HepG2 (cell line): Measurements from ENCODE around the gene KRTCAP3. TPM values are rescaled to one million over a fixed set of nuclear protein-coding genes. Genes with fewer than 3 reads are reported as not detected.
A peak's percentile ranks its signal among the peaks of the same experiment; 100 is the strongest.

Experiments used
- AKAP8 ChIP-seq: sonication (generic); formaldehyde crosslinking; IDR thresholded peaks from 2 replicates; pipeline ENCODE4 v1.5.1; 2020; ENCODE audit warnings: mild to moderate bottlenecking, missing genetic modification reagents
- EED ChIP-seq: sonication (generic); formaldehyde crosslinking; IDR thresholded peaks from 2 replicates; pipeline ENCODE4 v1.5.0; 2020; ENCODE audit warnings: mild to moderate bottlenecking, missing genetic modification reagents
- HNRNPH1 ChIP-seq: fragments of 200-400 bp; formaldehyde crosslinking; optimal IDR thresholded peaks from 2 replicates; pipeline ENCODE3; 2017; ENCODE audit warnings: mild to moderate bottlenecking, low read depth, low read length
- KDM5A ChIP-seq: fragments of 200-600 bp; sonication (generic); IDR thresholded peaks from 2 replicates; pipeline ENCODE4 v1.7.0; 2018; ENCODE audit warnings: antibody characterized with exemption, mild to moderate bottlenecking, low read length, borderline replicate concordance
- NFE2L1 ChIP-seq: sonication (generic); formaldehyde crosslinking; IDR thresholded peaks from 2 replicates; pipeline ENCODE4 v1.4.0; 2020; ENCODE audit warnings: missing genetic modification reagents, mild to moderate bottlenecking, borderline replicate concordance
- SP2 ChIP-seq: sonication (generic); formaldehyde crosslinking; IDR thresholded peaks from 2 replicates; pipeline ENCODE4 v1.5.1; 2020; ENCODE audit warnings: mild to moderate bottlenecking, missing genetic modification reagents
- ZNF264 ChIP-seq: sonication (generic); formaldehyde crosslinking; IDR thresholded peaks from 2 replicates; pipeline ENCODE4 v1.4.0; 2020; ENCODE audit warnings: missing genetic modification reagents
- ZNF333 ChIP-seq: sonication (generic); formaldehyde crosslinking; IDR thresholded peaks from 2 replicates; pipeline ENCODE4 v1.4.0; 2020; ENCODE audit warnings: mild to moderate bottlenecking, missing genetic modification reagents, borderline replicate concordance
- ZNF350 ChIP-seq: sonication (generic); formaldehyde crosslinking; IDR thresholded peaks from 2 replicates; pipeline ENCODE4 v1.4.0; 2020; ENCODE audit warnings: mild to moderate bottlenecking, low read depth, missing genetic modification reagents, borderline replicate concordance
- ZNF552 ChIP-seq: sonication (generic); formaldehyde crosslinking; IDR thresholded peaks from 2 replicates; pipeline ENCODE4 v1.9.0; 2022; ENCODE audit warnings: missing genetic modification reagents, mild to moderate bottlenecking, borderline replicate concordance
- ZNF577 ChIP-seq: sonication (generic); formaldehyde crosslinking; IDR thresholded peaks from 2 replicates; pipeline ENCODE4 v1.4.0; 2020; ENCODE audit warnings: mild to moderate bottlenecking, low read depth, missing genetic modification reagents, borderline replicate concordance
- ZNF761 ChIP-seq: sonication (generic); formaldehyde crosslinking; conservative IDR thresholded peaks from 2 replicates; pipeline ENCODE4 v1.4.0; 2020; ENCODE audit warnings: mild to moderate bottlenecking, missing genetic modification reagents
- ZSCAN29 ChIP-seq: sonication (generic); formaldehyde crosslinking; conservative IDR thresholded peaks from 2 replicates; pipeline ENCODE4 v1.4.0; 2020; ENCODE audit warnings: mild to moderate bottlenecking, missing genetic modification reagents
- polyA plus RNA-seq, 8 experiments: library from polyadenylated mRNA; depleted of rRNA in 3 of 8; stranded (reverse) in 7 of 8; unstranded in 1 of 8; fragments of >200 nt; fragmentation: Illumina TruSeq in 4 of 8; extraction: Trizol in 4 of 8; gene quantifications; 2 replicates each; pipeline versions ENCODE4 v1.2.1 to v1.2.3, GENCODE V29; 2011 to 2016; ENCODE audit warnings: low read depth in 4 of 8, missing spikeins in 1 of 8, mixed read lengths in 1 of 8; ENCODE audit not compliant: insufficient read depth in 1 of 8
- total RNA-seq, 5 experiments: library from RNA; depleted of rRNA; stranded (reverse); fragments of >200 nt; fragmentation: Illumina TruSeq; extraction: Trizol; gene quantifications; 2 replicates each; pipeline ENCODE4 v1.2.3, GENCODE V29; 2016; ENCODE audit warnings: low read depth in 1 of 5
- TF ChIP-seq, protein P1 (sequence below): sonication (generic); formaldehyde crosslinking; conservative IDR thresholded peaks from 2 replicates; pipeline ENCODE4 v1.8.0; 2022; ENCODE audit warnings: missing genetic modification reagents
- TF ChIP-seq, protein P2 (sequence below), 2 experiments: sonication (generic) in 1 of 2; formaldehyde crosslinking in 1 of 2; IDR thresholded peaks; 2 replicates each; pipeline versions ENCODE4 v1.5.1 to v1.6.1; 2011 to 2020; ENCODE audit warnings: borderline replicate concordance in 1 of 2, low read depth in 1 of 2, low read length in 1 of 2, mild to moderate bottlenecking in 1 of 2, missing genetic modification reagents in 1 of 2, moderate library complexity in 1 of 2
- TF ChIP-seq, protein P3 (sequence below): sonication (generic); formaldehyde crosslinking; IDR thresholded peaks from 2 replicates; pipeline ENCODE4 v1.5.0; 2020; ENCODE audit warnings: mild to moderate bottlenecking, missing genetic modification reagents, moderate library complexity
- TF ChIP-seq, protein P4 (sequence below): sonication (generic); formaldehyde crosslinking; conservative IDR thresholded peaks from 2 replicates; pipeline ENCODE4 v1.5.0; 2020; ENCODE audit warnings: missing genetic modification reagents
- TF ChIP-seq, protein P5 (sequence below): sonication (generic); formaldehyde crosslinking; IDR thresholded peaks from 2 replicates; pipeline ENCODE4 v1.5.0; 2020; ENCODE audit warnings: missing genetic modification reagents

KRTCAP3 gene
- total and polyA plus RNA-seq, 2 of the 13 experiments (the other 11 are each of a cell fraction or from before 2014, with no cell fraction given), result 2.1 to 4.5 TPM

DNA sequence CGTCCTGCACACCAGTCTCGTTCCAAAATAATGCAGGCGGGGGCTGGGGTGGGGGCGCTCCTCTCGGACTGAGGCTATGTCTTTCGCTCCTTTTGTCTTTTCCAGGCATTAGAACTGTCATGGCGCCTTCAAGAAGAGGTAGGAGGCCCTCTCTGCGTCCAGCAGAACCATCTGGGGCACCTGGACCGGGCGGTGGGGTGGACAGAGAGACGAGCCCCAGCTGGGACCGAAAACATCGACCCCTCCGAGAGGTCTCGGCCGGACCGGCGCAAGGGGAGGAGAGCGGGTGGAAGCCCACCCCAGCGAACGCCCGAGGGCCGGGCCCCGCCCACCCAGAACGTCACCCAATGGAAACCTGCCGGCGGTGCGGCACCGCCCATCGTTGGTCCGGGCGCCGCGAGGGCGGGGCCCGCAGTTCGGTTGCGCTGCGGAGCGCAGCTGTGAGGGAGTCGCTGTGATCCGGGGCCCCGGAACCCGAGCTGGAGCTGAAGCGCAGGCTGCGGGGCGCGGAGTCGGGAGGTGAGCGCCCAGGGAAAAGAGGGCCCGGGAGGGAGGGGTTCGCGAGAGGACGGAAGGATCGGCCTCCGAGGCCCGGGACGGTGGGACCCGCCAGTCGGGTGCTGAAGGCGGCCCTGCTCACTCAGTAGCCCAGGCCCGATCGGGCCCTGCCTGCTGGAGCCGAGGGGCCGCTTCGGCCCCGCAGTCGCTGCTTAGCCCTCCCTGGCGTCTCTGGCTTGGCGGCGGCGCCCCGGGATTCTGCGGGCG, 13.8 kb upstream of the KRTCAP3 start, which contains the start of gene NRBP1 (continued):
- TF ChIP-seq, protein P1, sequence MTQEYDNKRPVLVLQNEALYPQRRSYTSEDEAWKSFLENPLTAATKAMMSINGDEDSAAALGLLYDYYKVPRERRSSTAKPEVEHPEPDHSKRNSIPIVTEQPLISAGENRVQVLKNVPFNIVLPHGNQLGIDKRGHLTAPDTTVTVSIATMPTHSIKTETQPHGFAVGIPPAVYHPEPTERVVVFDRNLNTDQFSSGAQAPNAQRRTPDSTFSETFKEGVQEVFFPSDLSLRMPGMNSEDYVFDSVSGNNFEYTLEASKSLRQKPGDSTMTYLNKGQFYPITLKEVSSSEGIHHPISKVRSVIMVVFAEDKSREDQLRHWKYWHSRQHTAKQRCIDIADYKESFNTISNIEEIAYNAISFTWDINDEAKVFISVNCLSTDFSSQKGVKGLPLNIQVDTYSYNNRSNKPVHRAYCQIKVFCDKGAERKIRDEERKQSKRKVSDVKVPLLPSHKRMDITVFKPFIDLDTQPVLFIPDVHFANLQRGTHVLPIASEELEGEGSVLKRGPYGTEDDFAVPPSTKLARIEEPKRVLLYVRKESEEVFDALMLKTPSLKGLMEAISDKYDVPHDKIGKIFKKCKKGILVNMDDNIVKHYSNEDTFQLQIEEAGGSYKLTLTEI, result no peak
- TF ChIP-seq, protein P2, sequence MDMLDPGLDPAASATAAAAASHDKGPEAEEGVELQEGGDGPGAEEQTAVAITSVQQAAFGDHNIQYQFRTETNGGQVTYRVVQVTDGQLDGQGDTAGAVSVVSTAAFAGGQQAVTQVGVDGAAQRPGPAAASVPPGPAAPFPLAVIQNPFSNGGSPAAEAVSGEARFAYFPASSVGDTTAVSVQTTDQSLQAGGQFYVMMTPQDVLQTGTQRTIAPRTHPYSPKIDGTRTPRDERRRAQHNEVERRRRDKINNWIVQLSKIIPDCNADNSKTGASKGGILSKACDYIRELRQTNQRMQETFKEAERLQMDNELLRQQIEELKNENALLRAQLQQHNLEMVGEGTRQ (IDR thresholded peaks at IDR 0.05; ENCODE audit: low read depth, low read length), result no peak
- TF ChIP-seq, protein P2 (CRISPR knock-in tag; IDR thresholded peaks at IDR 0.05; ENCODE audit: borderline replicate concordance), result peak; percentile 36; the same call in 1 of the 2 replicates
- TF ChIP-seq KDM5A, result peak; percentile 78
- TF ChIP-seq, protein P3, sequence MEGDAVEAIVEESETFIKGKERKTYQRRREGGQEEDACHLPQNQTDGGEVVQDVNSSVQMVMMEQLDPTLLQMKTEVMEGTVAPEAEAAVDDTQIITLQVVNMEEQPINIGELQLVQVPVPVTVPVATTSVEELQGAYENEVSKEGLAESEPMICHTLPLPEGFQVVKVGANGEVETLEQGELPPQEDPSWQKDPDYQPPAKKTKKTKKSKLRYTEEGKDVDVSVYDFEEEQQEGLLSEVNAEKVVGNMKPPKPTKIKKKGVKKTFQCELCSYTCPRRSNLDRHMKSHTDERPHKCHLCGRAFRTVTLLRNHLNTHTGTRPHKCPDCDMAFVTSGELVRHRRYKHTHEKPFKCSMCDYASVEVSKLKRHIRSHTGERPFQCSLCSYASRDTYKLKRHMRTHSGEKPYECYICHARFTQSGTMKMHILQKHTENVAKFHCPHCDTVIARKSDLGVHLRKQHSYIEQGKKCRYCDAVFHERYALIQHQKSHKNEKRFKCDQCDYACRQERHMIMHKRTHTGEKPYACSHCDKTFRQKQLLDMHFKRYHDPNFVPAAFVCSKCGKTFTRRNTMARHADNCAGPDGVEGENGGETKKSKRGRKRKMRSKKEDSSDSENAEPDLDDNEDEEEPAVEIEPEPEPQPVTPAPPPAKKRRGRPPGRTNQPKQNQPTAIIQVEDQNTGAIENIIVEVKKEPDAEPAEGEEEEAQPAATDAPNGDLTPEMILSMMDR, result peak; percentile 52
- TF ChIP-seq SP2 (CRISPR knock-in tag), result peak; percentile 80
- TF ChIP-seq, protein P4, sequence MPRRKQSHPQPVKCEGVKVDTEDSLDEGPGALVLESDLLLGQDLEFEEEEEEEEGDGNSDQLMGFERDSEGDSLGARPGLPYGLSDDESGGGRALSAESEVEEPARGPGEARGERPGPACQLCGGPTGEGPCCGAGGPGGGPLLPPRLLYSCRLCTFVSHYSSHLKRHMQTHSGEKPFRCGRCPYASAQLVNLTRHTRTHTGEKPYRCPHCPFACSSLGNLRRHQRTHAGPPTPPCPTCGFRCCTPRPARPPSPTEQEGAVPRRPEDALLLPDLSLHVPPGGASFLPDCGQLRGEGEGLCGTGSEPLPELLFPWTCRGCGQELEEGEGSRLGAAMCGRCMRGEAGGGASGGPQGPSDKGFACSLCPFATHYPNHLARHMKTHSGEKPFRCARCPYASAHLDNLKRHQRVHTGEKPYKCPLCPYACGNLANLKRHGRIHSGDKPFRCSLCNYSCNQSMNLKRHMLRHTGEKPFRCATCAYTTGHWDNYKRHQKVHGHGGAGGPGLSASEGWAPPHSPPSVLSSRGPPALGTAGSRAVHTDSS, result no peak
- TF ChIP-seq AKAP8 (CRISPR knock-in tag), result peak; percentile 52
- TF ChIP-seq EED (CRISPR knock-in tag), result 0 out of 2 replicates have a peak, but pooled peaks have one; percentile 19
- TF ChIP-seq ZNF333 (CRISPR knock-in tag), result peak; percentile 89; the same call in 1 of the 2 replicates
- TF ChIP-seq ZSCAN29 (CRISPR knock-in tag), result no peak; the same call in 1 of the 2 replicates
- peak; percentile 34; the same call in 1 of the 2 replicates for TF ChIP-seq ZNF264 (CRISPR knock-in tag)
- TF ChIP-seq ZNF577 (CRISPR knock-in tag), result no peak
- TF ChIP-seq, protein P5, sequence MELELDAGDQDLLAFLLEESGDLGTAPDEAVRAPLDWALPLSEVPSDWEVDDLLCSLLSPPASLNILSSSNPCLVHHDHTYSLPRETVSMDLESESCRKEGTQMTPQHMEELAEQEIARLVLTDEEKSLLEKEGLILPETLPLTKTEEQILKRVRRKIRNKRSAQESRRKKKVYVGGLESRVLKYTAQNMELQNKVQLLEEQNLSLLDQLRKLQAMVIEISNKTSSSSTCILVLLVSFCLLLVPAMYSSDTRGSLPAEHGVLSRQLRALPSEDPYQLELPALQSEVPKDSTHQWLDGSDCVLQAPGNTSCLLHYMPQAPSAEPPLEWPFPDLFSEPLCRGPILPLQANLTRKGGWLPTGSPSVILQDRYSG (CRISPR knock-in tag), result no peak
- TF ChIP-seq ZNF761 (CRISPR knock-in tag), result peak; percentile 89; the same call in 1 of the 2 replicates
- peak; percentile 71 for TF ChIP-seq NFE2L1 (CRISPR knock-in tag)
- TF ChIP-seq HNRNPH1, result no peak
- TF ChIP-seq ZNF350, result peak; percentile 83; the same call in 1 of the 2 replicates
- peak; percentile 71; the same call in 1 of the 2 replicates for TF ChIP-seq ZNF552
